Smooth muscle cell (in vitro differentiated cells): ENCODE data around the gene IL34. TPM values are rescaled to one million over a fixed set of nuclear protein-coding genes. Genes with fewer than 3 reads are reported as not detected.

Experiments used
- DNase-seq: peaks from one replicate; lab custom pipeline; 2025; ENCODE audit not compliant: unreplicated experiment; lab: John Stamatoyannopoulos, UW
- H2AFZ ChIP-seq: fragments of 200-600 bp; sonication (generic); 2 replicates; pipeline ENCODE4 v1.6.0; 2016; ENCODE audit warnings: antibody characterized with exemption, low read depth, mild to moderate bottlenecking
- H3F3A ChIP-seq: fragments of 200-600 bp; sonication (generic); 2 replicates; pipeline ENCODE4 v1.6.0; 2017; ENCODE audit warnings: antibody characterized with exemption, low read depth
- H3K27ac ChIP-seq: fragments of 200-600 bp; sonication (generic); 2 replicates; pipeline ENCODE4 v1.5.1; 2016; ENCODE audit warnings: low read depth, mild to moderate bottlenecking
- H3K27me3 ChIP-seq: fragments of 200-600 bp; sonication (generic); 2 replicates; pipeline ENCODE4 v1.6.1; 2016; ENCODE audit warnings: low read depth, mild to moderate bottlenecking
- H3K36me3 ChIP-seq: fragments of 200-600 bp; sonication (generic); 2 replicates; pipeline ENCODE4 v1.5.1; 2016; ENCODE audit warnings: low read depth
- H3K4me1 ChIP-seq: fragments of 200-600 bp; sonication (generic); 2 replicates; pipeline ENCODE4 v1.5.1; 2016; ENCODE audit warnings: low read depth
- H3K4me2 ChIP-seq: fragments of 200-600 bp; sonication (generic); 2 replicates; pipeline ENCODE4 v1.6.0; 2016; ENCODE audit warnings: mild to moderate bottlenecking
- H3K4me3 ChIP-seq: fragments of 200-600 bp; sonication (generic); 2 replicates; pipeline ENCODE4 v1.5.1; 2016; ENCODE audit warnings: mild to moderate bottlenecking
- H3K79me2 ChIP-seq: fragments of 200-600 bp; sonication (generic); 2 replicates; pipeline ENCODE4 v1.6.0; 2016; ENCODE audit warnings: low read depth, mild to moderate bottlenecking
- H3K9ac ChIP-seq: fragments of 200-600 bp; sonication (generic); 2 replicates; pipeline ENCODE4 v1.6.0; 2016; ENCODE audit warnings: low read depth
- H3K9me3 ChIP-seq: fragments of 200-600 bp; sonication (generic); replicated peaks from 2 replicates; pipeline ENCODE4 v1.5.1; 2016; ENCODE audit warnings: low read depth
- H4K20me1 ChIP-seq: fragments of 200-600 bp; sonication (generic); 2 replicates; pipeline ENCODE4 v1.6.0; 2016; ENCODE audit warnings: low read depth
- WGBS: methylation state at CpG from one replicate; pipeline ENCODE4 v1.1.7; 2016; ENCODE audit warnings: low lambda C conversion rate; 5-methylcytosine and 5-hydroxymethylcytosine counted together
- polyA plus RNA-seq: library from polyadenylated mRNA; unstranded; fragments of >200 nt; fragmentation: Nextera tagmentation; extraction: Ambion mirVana; gene quantifications from 2 replicates; pipeline ENCODE4 v1.2.1, GENCODE V29; 2016
- total RNA-seq: library from RNA; depleted of rRNA; stranded (reverse); fragments of >200 nt; gene quantifications from 2 replicates; pipeline ENCODE4 v1.2.3, GENCODE V29; 2014
- TF ChIP-seq, protein P1 (sequence below): fragments of 200-600 bp; sonication (generic); IDR thresholded peaks from 2 replicates; pipeline ENCODE4 v1.5.1; 2017; ENCODE audit warnings: borderline replicate concordance, mild to moderate bottlenecking, antibody characterized with exemption; ENCODE audit not compliant: insufficient read depth, poor library complexity, severe bottlenecking

IL34 gene
- total and polyA plus RNA-seq, 2 experiments from 2014 or later: 0.49 TPM; not detected in 1

DNA sequence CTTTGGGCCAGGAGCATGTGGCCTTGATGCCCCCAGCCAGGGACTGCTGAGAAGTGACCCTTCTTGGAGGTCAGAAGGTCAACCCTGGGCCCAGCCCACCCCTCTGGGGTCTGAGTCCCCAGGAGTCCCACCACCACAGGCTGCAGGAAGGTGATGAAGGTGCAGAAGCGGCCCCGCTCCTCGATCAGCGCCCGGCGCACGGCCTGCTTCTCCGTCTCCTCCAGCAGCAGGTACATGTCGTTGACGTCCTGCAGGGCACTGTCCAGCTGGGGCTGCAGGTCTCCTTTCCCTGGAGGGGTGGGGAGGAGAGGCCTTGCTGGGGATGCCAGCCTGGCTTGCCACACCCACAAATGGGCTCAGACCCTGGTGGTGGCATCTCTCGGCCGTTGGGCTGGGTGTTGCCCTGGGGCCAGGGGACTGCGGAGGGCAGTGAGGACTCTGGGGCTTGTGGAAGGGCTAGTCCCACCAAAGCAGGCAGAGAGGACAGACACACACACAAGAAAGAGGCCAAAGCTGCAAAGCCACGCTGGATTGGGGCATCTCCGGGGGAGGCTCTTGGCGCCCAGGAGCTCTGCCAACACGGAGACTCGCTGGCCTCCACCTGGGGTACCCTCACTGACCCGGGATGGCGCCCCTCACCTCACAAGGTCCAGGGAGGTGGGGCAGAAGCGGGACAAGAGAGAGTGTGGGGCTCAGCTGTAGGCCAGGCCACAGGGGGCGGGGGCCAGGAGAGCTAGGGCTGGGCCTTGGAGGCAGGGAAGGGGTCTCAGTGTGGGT is 31.9 kb downstream of the IL34 start:
- Histone ChIP-seq H3K9me3 (no peaks in the 10 kb centered on the region), H2AFZ (no peak overlapping the region), H3F3A (no peaks in the 10 kb centered on the region), H3K27ac (no peak overlapping the region), H3K9ac (no peak overlapping the region), H3K79me2 (peaks cover 21% of the 10 kb centered on the region), H4K20me1 (peaks cover 46% of the 10 kb centered on the region), H3K4me3 (no peak overlapping the region), H3K4me1 (no peaks in the 10 kb centered on the region), H3K36me3 (no peaks in the 10 kb centered on the region), H3K4me2 (no peak overlapping the region), H3K27me3 (no peaks in the 10 kb centered on the region)
- TF ChIP-seq, protein P1, sequence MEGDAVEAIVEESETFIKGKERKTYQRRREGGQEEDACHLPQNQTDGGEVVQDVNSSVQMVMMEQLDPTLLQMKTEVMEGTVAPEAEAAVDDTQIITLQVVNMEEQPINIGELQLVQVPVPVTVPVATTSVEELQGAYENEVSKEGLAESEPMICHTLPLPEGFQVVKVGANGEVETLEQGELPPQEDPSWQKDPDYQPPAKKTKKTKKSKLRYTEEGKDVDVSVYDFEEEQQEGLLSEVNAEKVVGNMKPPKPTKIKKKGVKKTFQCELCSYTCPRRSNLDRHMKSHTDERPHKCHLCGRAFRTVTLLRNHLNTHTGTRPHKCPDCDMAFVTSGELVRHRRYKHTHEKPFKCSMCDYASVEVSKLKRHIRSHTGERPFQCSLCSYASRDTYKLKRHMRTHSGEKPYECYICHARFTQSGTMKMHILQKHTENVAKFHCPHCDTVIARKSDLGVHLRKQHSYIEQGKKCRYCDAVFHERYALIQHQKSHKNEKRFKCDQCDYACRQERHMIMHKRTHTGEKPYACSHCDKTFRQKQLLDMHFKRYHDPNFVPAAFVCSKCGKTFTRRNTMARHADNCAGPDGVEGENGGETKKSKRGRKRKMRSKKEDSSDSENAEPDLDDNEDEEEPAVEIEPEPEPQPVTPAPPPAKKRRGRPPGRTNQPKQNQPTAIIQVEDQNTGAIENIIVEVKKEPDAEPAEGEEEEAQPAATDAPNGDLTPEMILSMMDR: no peak
- DNase-seq: no peak
- 94% methylated on average over 22 of the region's 22 CpGs for WGBS

DNA sequence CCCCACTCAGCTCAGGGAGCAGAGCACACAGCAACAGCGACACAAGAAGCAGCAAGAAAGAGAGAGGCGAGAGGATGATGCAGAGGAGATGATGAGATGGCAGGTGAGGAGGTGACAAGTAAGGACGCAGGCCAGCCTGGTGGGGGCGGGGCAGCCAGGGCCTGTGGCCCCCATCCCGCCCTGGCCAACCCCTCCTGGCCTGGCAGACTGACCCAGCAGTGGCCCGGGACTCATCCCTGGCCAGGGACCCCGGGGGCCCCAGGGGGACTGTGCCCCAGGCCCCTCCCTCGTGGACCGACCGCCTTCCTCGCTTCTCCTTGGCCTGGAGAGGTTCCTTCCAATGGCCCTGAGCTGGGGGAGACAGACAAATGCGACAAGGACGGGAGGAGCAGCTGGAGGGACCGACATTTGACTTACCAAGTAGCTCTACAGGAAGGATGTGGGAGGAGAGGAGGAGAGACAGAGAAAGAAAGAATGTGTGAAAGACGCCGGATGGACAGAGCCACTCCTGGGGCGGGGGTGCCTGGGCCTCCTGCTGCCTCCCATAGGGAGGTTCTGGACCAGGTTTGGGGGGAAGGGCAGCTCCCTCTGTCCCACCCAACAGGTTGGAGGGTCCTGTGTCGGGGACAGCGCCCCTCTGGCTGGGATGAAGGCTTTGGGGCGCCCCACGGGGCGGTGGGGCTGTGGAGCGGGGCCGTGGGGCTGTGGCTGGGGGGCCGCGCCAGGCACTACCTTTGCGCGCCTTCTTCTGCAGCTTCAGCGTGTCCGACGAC is 32.7 kb downstream of the IL34 start:
- H4K20me1 ChIP-seq: peaks cover 54% of the 10 kb centered on the region
- no peaks in the 10 kb centered on the region for H3K4me1 ChIP-seq
- H3K4me3 ChIP-seq: no peak overlapping the region
- no peak overlapping the region for H2AFZ ChIP-seq
- peaks cover 29% of the 10 kb centered on the region for H3K79me2 ChIP-seq
- H3K9me3 ChIP-seq: no peaks in the 10 kb centered on the region
- no peaks in the 10 kb centered on the region for H3F3A ChIP-seq
- TF ChIP-seq, protein P1: no peak
- no peak for DNase-seq
- no peak overlapping the region for H3K27ac ChIP-seq
- no peaks in the 10 kb centered on the region for H3K36me3 ChIP-seq
- H3K9ac ChIP-seq: no peak overlapping the region
- no peaks in the 10 kb centered on the region for H3K27me3 ChIP-seq
- no peak overlapping the region for H3K4me2 ChIP-seq
- 91% methylated on average over 30 of the region's 31 CpGs for whole genome bisulfite sequencing

DNA sequence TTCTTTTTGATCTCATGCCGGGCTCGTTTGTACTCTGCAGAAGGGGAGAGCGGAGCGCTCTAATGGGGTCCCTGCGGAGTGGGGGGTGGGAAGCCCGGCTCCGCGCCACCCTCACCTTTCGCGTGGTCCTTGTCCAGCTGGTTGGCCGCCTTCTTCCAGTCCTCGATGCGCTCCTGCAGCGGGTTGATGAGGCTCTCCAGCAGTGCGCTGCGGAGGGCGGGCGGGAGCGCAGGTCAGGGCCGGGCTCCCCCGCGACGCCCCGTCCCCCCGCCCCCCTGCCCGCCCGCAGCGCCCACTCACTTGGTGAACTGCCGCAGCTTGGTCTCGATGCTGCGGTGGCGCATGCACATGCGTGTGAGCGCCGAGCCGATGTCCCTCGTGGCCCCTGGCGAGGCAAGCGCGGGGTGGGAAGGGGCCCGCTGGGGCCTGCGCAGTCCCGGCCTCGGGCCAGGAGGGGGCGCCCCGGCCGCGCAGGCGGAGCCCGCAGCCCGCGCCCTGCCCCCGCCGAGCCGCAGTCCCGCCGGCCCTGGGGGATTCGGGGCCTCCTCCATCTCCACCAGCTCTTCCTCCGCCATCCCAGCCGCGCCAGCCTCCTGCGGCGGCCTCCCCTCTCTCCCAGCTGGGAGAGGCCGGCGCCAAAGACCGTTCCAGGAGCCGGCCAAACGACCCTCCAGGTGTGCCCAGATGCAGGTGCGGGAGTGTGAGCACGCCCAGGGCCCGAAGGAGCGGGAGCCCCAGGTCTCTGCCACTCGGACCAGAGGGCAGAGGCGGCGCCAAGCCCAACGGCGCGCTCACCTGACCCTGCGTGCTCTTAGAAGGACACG is 33.5 kb downstream of the IL34 start:
- WGBS: 70% methylated on average over 39 of the region's 80 CpGs
- H4K20me1 ChIP-seq: peaks cover 61% of the 10 kb centered on the region

More for the DNA sequence above, 33.5 kb downstream of the IL34 start:
- no peak overlapping the region for H3K4me3 ChIP-seq
- H3K9ac ChIP-seq: no peak overlapping the region
- H3K79me2 ChIP-seq: peaks cover 37% of the 10 kb centered on the region
- H3K9me3 ChIP-seq: no peaks in the 10 kb centered on the region
- H3K4me1 ChIP-seq: peaks cover 4% of the 10 kb centered on the region
- TF ChIP-seq, protein P1: peak; percentile 50
- no peak overlapping the region for H3K27ac ChIP-seq
- DNase-seq: no peak
- no peak overlapping the region for H2AFZ ChIP-seq
- H3F3A ChIP-seq: no peaks in the 10 kb centered on the region
- H3K27me3 ChIP-seq: no peaks in the 10 kb centered on the region
- no peaks in the 10 kb centered on the region for H3K36me3 ChIP-seq
- no peak overlapping the region for H3K4me2 ChIP-seq
